ENCODE results near the gene GAS2L3.

- TF ChIP-seq POLR2A (IDR thresholded peaks at IDR 0.05) (no peak), CTCF (IDR thresholded peaks at IDR 0.05) (no peak)
Observed at GRCh38 chr12:100632445-100632892, 59.0 kb downstream of the GAS2L3 start.
